Natural killer cell (primary cell): ENCODE results near the gene PPARG. TPM values are rescaled to one million over a fixed set of nuclear protein-coding genes. Genes with fewer than 3 reads are reported as not detected.

Experiments
- ATAC-seq, 3 donors: fragments of 150-1000 bp in 2 of 3; fragments of 200-7000 bp in 1 of 3; cut with Tn5 transposase; 1 replicate in 1 of 3; 2 replicates in 2 of 3; pipeline ENCODE4 v1.10.0; 2021; ENCODE audit warnings: mild to moderate bottlenecking in 2 of 3, moderate library complexity in 2 of 3
- DNase-seq, 2 donors: peaks; one replicate each; pipeline versions ENCODE4 v3.0.0 to v3.0.0-alpha.2; 2013 to 2021; ENCODE audit warnings: mixed read lengths in 1 of 2
- H3K27ac ChIP-seq: one replicate; pipeline ENCODE4 v1.5.1; 2013; ENCODE audit warnings: mild to moderate bottlenecking, low read length
- H3K27me3 ChIP-seq: one replicate; pipeline ENCODE4 v1.6.1; 2013; ENCODE audit warnings: low read length; ENCODE audit not compliant: control insufficient read depth, insufficient read depth
- H3K36me3 ChIP-seq: one replicate; pipeline ENCODE4 v1.6.1; 2013; ENCODE audit warnings: low read length; ENCODE audit not compliant: control insufficient read depth, insufficient read depth
- H3K4me1 ChIP-seq: one replicate; pipeline ENCODE4 v1.6.1; 2013; ENCODE audit warnings: low read length; ENCODE audit not compliant: control insufficient read depth, insufficient read depth
- H3K4me3 ChIP-seq: one replicate; pipeline ENCODE4 v1.5.1; 2013; ENCODE audit warnings: low read length
- H3K9me3 ChIP-seq: one replicate; pipeline ENCODE4 v1.6.1; 2013; ENCODE audit warnings: low read length; ENCODE audit not compliant: control insufficient read depth, insufficient read depth
- H3K27ac Mint-ChIP-seq, 2 donors: one replicate each; pipeline ENCODE4 v1.8.0; 2022; ENCODE audit warnings: mild to moderate bottlenecking in 2 of 2, mixed read lengths in 2 of 2, moderate library complexity in 1 of 2
- H3K27me3 Mint-ChIP-seq, 2 donors: one replicate each; pipeline ENCODE4 v1.8.0; 2022; ENCODE audit warnings: low read depth in 2 of 2, mixed read lengths in 2 of 2
- H3K36me3 Mint-ChIP-seq: one replicate; pipeline ENCODE4 v1.8.0; 2022; ENCODE audit warnings: mixed read lengths
- H3K4me1 Mint-ChIP-seq, 2 donors: one replicate each; pipeline ENCODE4 v1.8.0; 2022; ENCODE audit warnings: mixed read lengths in 2 of 2
- H3K4me3 Mint-ChIP-seq: one replicate; pipeline ENCODE4 v1.8.0; 2022; ENCODE audit warnings: mild to moderate bottlenecking, moderate library complexity, mixed read lengths
- H3K9me3 Mint-ChIP-seq, 2 donors: one replicate each; pipeline ENCODE4 v1.8.0; 2022; ENCODE audit warnings: mixed read lengths in 2 of 2
- WGBS: methylation state at CpG from one replicate; pipeline ENCODE4 v1.1.7; 2013; ENCODE audit warnings: missing lambda C conversion rate; ENCODE audit not compliant: insufficient coverage; 5-methylcytosine and 5-hydroxymethylcytosine counted together
- intact Hi-C: fragments of 100-400 bp; cut with micrococcal nuclease; formaldehyde crosslinking; loops from one replicate; pipeline ENCODE4 v1.14.2; 2022
- total RNA-seq, 4 donors: library from RNA; stranded (reverse); fragments of 120-200 nt in 1 of 4; gene quantifications; one replicate each; pipeline versions ENCODE4 v1.2.3 to v1.2.4, GENCODE V29; 2013 to 2022
- TF ChIP-seq, protein P1 (sequence below): fragments of 200-600 bp; IDR thresholded peaks from one replicate; pipeline ENCODE4 v1.8.0; 2022; ENCODE audit warnings: antibody characterized with exemption

Gene PPARG
- total RNA-seq, 3 donors from 2014 or later (not counting 1 experiment from before 2014, with no cell fraction given): 0.21 TPM; not detected in 2

GRCh38 chr3:12437221-12437605, 148.3 kb downstream of the PPARG start:
- Histone ChIP-seq H3K9me3 (no peaks in the 10 kb centered on the region), H3K36me3 (no peaks in the 10 kb centered on the region), H3K4me3 (no peak overlapping the region), H3K4me1 (no peaks in the 10 kb centered on the region), H3K27me3 (no peaks in the 10 kb centered on the region), H3K27ac (no peak overlapping the region)
- Mint-ChIP-seq H3K9me3 (no peaks in the 10 kb centered on the region), H3K4me3 (no peak overlapping the region), H3K27ac (no peak overlapping the region), H3K27me3 (peaks cover 3 to 10% of the 10 kb centered on the region in 2 donors), H3K36me3 (no peaks in the 10 kb centered on the region), H3K4me1 (no peaks in the 10 kb centered on the region)
- intact Hi-C loops: no loop called here
- ATAC-seq (no peak), DNase-seq (no peak)
- 90% methylated on average over 6 of the region's 6 CpGs for WGBS
- TF ChIP-seq, protein P1, sequence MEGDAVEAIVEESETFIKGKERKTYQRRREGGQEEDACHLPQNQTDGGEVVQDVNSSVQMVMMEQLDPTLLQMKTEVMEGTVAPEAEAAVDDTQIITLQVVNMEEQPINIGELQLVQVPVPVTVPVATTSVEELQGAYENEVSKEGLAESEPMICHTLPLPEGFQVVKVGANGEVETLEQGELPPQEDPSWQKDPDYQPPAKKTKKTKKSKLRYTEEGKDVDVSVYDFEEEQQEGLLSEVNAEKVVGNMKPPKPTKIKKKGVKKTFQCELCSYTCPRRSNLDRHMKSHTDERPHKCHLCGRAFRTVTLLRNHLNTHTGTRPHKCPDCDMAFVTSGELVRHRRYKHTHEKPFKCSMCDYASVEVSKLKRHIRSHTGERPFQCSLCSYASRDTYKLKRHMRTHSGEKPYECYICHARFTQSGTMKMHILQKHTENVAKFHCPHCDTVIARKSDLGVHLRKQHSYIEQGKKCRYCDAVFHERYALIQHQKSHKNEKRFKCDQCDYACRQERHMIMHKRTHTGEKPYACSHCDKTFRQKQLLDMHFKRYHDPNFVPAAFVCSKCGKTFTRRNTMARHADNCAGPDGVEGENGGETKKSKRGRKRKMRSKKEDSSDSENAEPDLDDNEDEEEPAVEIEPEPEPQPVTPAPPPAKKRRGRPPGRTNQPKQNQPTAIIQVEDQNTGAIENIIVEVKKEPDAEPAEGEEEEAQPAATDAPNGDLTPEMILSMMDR: no peak

DNA sequence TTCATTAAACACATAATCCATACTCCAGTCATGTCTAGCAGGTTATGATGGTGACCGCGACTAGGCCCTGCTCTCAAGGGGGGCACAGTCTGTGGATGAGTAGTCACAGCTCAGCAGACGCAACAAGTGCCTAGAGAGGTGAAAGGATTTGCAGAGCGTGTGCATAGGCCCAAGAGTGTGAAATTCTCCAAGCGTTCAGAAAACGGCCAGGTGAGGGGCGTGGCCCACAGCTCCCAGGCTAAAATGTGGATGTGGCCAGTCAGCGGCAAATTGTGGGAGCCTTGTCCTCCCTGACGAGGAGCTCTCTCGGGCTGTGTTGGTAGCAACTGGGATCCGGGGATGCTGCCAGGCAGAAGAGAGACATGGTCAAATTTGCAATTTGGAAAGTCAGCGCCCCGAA, 149.0 kb downstream of the PPARG start:
- 94% methylated on average over 13 of the region's 13 CpGs for WGBS
- intact Hi-C loops: no loop called here
- no peak overlapping the region for H3K4me3 Mint-ChIP-seq

GRCh38 chr3:12438318-12438717, 149.4 kb downstream of the PPARG start:
- no peaks in the 10 kb centered on the region for H3K9me3 Mint-ChIP-seq
- no peak overlapping the region for H3K4me3 Mint-ChIP-seq
- TF ChIP-seq, protein P1: no peak
- Histone ChIP-seq H3K36me3 (no peaks in the 10 kb centered on the region), H3K4me1 (no peaks in the 10 kb centered on the region), H3K27me3 (no peaks in the 10 kb centered on the region), H3K27ac (no peak overlapping the region), H3K4me3 (no peak overlapping the region), H3K9me3 (no peaks in the 10 kb centered on the region)
- H3K27me3 Mint-ChIP-seq: peaks cover 3 to 10% of the 10 kb centered on the region in 2 donors
- no peak overlapping the region for H3K27ac Mint-ChIP-seq
- no peaks in the 10 kb centered on the region for H3K4me1 Mint-ChIP-seq
- ATAC-seq: no peak
- WGBS: 80% methylated on average over 4 of the region's 4 CpGs
- intact Hi-C loops: no loop called here
- DNase-seq: no peak
- H3K36me3 Mint-ChIP-seq: no peaks in the 10 kb centered on the region

More for the DNA sequence above, 149.0 kb downstream of the PPARG start:
- H3K36me3 Mint-ChIP-seq: no peaks in the 10 kb centered on the region
- ATAC-seq (no peak), DNase-seq (no peak)
- peaks cover 3 to 10% of the 10 kb centered on the region in 2 donors for H3K27me3 Mint-ChIP-seq
- no peak overlapping the region for H3K27ac ChIP-seq
- TF ChIP-seq, protein P1: no peak
- no peaks in the 10 kb centered on the region for H3K4me1 ChIP-seq
- no peaks in the 10 kb centered on the region for H3K9me3 Mint-ChIP-seq
- H3K4me1 Mint-ChIP-seq: no peaks in the 10 kb centered on the region
- H3K27me3 ChIP-seq: no peaks in the 10 kb centered on the region
- no peak overlapping the region for H3K27ac Mint-ChIP-seq
- no peaks in the 10 kb centered on the region for H3K36me3 ChIP-seq
- no peak overlapping the region for H3K4me3 ChIP-seq
- H3K9me3 ChIP-seq: no peaks in the 10 kb centered on the region
